HG03097 (cell line): Measurements from ENCODE around the gene VTI1A.
A peak's percentile ranks its signal among the peaks of the same experiment; 100 is the strongest.
"Not testable (repeated sequence)": the region's sequence is repeated elsewhere in the genome, so short reads cannot be mapped to it uniquely, and the experiment has no call there.

Source experiments
- ATAC-seq: cut with Tn5 transposase; IDR thresholded peaks from one replicate; pipeline ENCODE4 v1.9.1; 2021; ENCODE audit not compliant: unreplicated experiment, low FRiP score

Gene VTI1A

GRCh38 chr10:112706577-112706976 lies 259.6 kb downstream of the VTI1A start:
- no peak for ATAC-seq

GRCh38 chr10:112708461-112708860 lies 261.4 kb downstream of the VTI1A start:
- ATAC-seq: no peak

GRCh38 chr10:112710528-112710927 lies 263.5 kb downstream of the VTI1A start:
- ATAC-seq: no peak

GRCh38 chr10:112711366-112711765 lies 264.4 kb downstream of the VTI1A start:
- no peak for ATAC-seq

- ATAC-seq: no peak
Observed at GRCh38 chr10:112712536-112712935, 265.5 kb downstream of the VTI1A start.

- no peak for ATAC-seq
Observed at GRCh38 chr10:112713411-112713810, 266.4 kb downstream of the VTI1A start.

GRCh38 chr10:112715581-112715980 lies 268.6 kb downstream of the VTI1A start:
- no peak for ATAC-seq

GRCh38 chr10:112716076-112716475 lies 269.1 kb downstream of the VTI1A start:
- ATAC-seq: no peak

GRCh38 chr10:112716924-112717413 lies 270.0 kb downstream of the VTI1A start:
- ATAC-seq: no peak

GRCh38 chr10:112720178-112720577 lies 273.2 kb downstream of the VTI1A start:
- no peak for ATAC-seq

GRCh38 chr10:112721080-112721698 lies 274.2 kb downstream of the VTI1A start:
- ATAC-seq: peak; percentile 79

- no peak for ATAC-seq
Observed at GRCh38 chr10:112722758-112723157, 275.7 kb downstream of the VTI1A start.

- no peak for ATAC-seq
Observed at GRCh38 chr10:112723876-112724275, 276.9 kb downstream of the VTI1A start.

- no peak for ATAC-seq
Observed at GRCh38 chr10:112724404-112724991, 277.5 kb downstream of the VTI1A start.

- no peak for ATAC-seq
Observed at GRCh38 chr10:112728118-112728883, 281.3 kb downstream of the VTI1A start.

GRCh38 chr10:112728997-112729396 lies 282.0 kb downstream of the VTI1A start:
- no peak for ATAC-seq

GRCh38 chr10:112731450-112731849 lies 284.4 kb downstream of the VTI1A start:
- not testable (repeated sequence) for ATAC-seq

GRCh38 chr10:112732277-112732921 lies 285.4 kb downstream of the VTI1A start:
- ATAC-seq: peak; percentile 38

- ATAC-seq: no peak
Observed at GRCh38 chr10:112735041-112735695, 288.2 kb downstream of the VTI1A start.
